Activated naive CD8-positive, alpha-beta T cell (primary cell): Measurements from ENCODE around the gene SMG1.

ENCODE experiments used
- H3K27ac Mint-ChIP-seq: one replicate; pipeline ENCODE4 v1.8.0; 2021; ENCODE audit warnings: mixed read lengths
- H3K27me3 Mint-ChIP-seq: one replicate; pipeline ENCODE4 v1.8.0; 2021; ENCODE audit warnings: mixed read lengths
- H3K36me3 Mint-ChIP-seq: one replicate; pipeline ENCODE4 v1.8.0; 2021; ENCODE audit warnings: mixed read lengths
- H3K4me1 Mint-ChIP-seq: one replicate; pipeline ENCODE4 v1.8.0; 2021; ENCODE audit warnings: low read depth, mixed read lengths
- H3K4me3 Mint-ChIP-seq: one replicate; pipeline ENCODE4 v1.8.0; 2021; ENCODE audit warnings: mild to moderate bottlenecking, mixed read lengths
- H3K9me3 Mint-ChIP-seq: one replicate; pipeline ENCODE4 v1.8.0; 2021; ENCODE audit warnings: low read depth, mixed read lengths

SMG1 gene

DNA sequence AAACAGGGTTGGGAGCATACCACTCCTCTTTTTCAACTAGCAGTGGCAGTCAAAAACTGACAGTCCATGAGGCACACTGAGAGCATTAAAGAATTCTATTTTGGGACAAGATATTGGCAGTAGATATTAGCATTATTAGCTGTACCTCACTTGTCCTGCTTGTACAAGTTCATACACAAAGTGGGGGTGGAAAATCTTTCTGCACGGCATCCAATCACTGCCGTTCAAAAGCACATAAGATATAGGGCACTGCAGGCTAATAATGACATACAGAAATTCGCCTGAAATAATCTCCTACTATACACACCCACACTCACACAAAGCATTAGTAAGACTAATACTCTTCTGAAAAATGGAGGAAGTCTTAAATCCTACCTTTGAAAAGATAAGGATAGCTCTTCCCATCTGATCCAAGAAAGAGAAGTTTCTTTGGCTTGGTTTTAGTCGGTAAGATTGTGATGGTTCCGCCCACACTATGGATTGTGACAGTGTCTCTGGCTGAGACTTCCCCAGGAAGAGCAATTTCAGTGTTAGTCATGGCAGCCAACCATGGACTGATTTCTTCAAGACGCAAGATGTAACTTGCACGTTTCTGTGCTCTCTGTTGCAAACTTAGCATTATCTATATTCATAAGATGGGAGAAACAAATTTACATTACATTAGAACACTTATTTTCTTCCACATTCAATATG lies 84.2 kb downstream of the SMG1 start:
- Mint-ChIP-seq H3K36me3 (peaks cover 11% of the 10 kb centered on the region), H3K27me3 (no peaks in the 10 kb centered on the region), H3K9me3 (no peaks in the 10 kb centered on the region), H3K4me1 (peaks cover 7% of the 10 kb centered on the region), H3K4me3 (no peak overlapping the region), H3K27ac (peak overlapping the region; percentile 46)

GRCh38 chr16:18839555-18839954 lies 86.7 kb downstream of the SMG1 start:
- Mint-ChIP-seq H3K27me3 (no peaks in the 10 kb centered on the region), H3K36me3 (peaks cover 20% of the 10 kb centered on the region), H3K4me3 (no peak overlapping the region), H3K27ac (no peak overlapping the region), H3K4me1 (peaks cover 12% of the 10 kb centered on the region), H3K9me3 (no peaks in the 10 kb centered on the region)

DNA sequence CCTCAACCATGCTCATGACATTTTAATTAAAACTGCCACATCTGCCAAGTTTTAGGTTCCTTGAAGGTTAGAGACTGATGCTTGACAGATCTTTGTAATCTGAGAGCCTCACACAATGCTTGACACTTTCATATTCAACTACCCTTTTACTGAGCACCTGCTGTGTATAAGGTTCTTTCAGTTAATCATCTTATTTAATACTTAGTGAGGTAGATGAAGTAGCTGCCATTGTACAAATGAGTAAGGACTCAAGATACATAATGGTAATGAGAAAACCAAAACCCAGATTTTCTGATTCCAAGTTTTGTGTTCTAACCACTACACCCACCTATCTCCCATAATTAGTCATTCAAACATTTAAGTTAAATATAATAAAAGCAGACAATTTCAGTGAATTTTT lies 89.5 kb downstream of the SMG1 start:
- Mint-ChIP-seq H3K4me1 (peaks cover 12% of the 10 kb centered on the region), H3K27me3 (no peaks in the 10 kb centered on the region), H3K36me3 (peaks cover 22% of the 10 kb centered on the region), H3K4me3 (no peak overlapping the region), H3K27ac (peak overlapping the region; percentile 84), H3K9me3 (no peaks in the 10 kb centered on the region)

DNA sequence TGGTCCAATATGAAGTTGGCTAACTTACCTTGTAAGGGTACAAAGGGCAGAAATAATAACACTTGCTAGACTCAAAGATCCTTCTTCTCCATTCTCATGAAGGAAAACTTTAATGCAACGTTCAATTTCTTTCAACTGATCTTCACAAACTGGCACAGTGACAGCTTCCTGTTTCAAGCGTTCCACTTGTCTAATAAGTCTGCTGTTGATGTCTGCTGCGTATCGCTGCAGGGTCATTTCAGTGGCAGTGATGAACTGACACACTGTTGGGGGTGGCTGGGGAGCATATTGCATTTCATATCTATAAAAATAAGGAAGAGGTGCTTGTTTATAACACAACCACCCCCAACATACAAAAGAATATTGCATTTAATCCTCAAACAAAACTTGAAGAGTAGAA lies 91.3 kb downstream of the SMG1 start:
- peaks cover 12% of the 10 kb centered on the region for H3K4me1 Mint-ChIP-seq
- no peak overlapping the region for H3K27ac Mint-ChIP-seq
- peaks cover 18% of the 10 kb centered on the region for H3K36me3 Mint-ChIP-seq
- H3K9me3 Mint-ChIP-seq: no peaks in the 10 kb centered on the region
- no peak overlapping the region for H3K4me3 Mint-ChIP-seq
- no peaks in the 10 kb centered on the region for H3K27me3 Mint-ChIP-seq

- Mint-ChIP-seq H3K9me3 (no peaks in the 10 kb centered on the region), H3K27me3 (no peaks in the 10 kb centered on the region), H3K4me1 (peaks cover 12% of the 10 kb centered on the region), H3K4me3 (no peak overlapping the region), H3K27ac (peak overlapping the region; percentile 0), H3K36me3 (peaks cover 20% of the 10 kb centered on the region)
These were observed 92.3 kb downstream of the SMG1 start for GRCh38 chr16:18833707-18834505.

DNA sequence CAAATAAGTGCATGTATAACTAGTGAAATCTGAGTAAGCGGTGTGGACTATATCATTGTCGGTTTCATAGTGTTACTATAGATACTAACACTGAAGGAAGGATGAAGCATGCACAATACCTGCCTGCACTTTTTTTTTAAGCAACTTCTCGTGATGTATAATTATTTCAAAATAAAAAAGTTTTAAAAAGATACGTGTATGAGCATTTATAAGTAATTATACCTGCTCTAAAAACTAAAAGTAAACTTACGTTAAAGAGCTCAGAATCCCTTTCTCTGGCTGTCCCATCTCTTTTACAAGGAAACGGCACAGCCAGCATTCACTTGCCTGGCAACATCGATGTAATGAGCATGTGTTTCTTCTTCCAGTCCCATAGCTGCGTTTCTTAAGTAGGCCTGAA lies 93.6 kb downstream of the SMG1 start:
- Mint-ChIP-seq H3K4me1 (peaks cover 10% of the 10 kb centered on the region), H3K9me3 (no peaks in the 10 kb centered on the region), H3K27ac (no peak overlapping the region), H3K27me3 (no peaks in the 10 kb centered on the region), H3K36me3 (peaks cover 19% of the 10 kb centered on the region), H3K4me3 (no peak overlapping the region)

GRCh38 chr16:18832006-18832405 lies 94.2 kb downstream of the SMG1 start:
- Mint-ChIP-seq H3K4me3 (no peak overlapping the region), H3K36me3 (peaks cover 19% of the 10 kb centered on the region), H3K4me1 (peaks cover 6% of the 10 kb centered on the region), H3K9me3 (no peaks in the 10 kb centered on the region), H3K27ac (no peak overlapping the region), H3K27me3 (no peaks in the 10 kb centered on the region)

GRCh38 chr16:18829251-18829650 lies 97.0 kb downstream of the SMG1 start:
- Mint-ChIP-seq H3K4me1 (no peaks in the 10 kb centered on the region), H3K36me3 (peaks cover 10% of the 10 kb centered on the region), H3K27me3 (no peaks in the 10 kb centered on the region), H3K4me3 (no peak overlapping the region), H3K9me3 (no peaks in the 10 kb centered on the region), H3K27ac (no peak overlapping the region)

GRCh38 chr16:18827890-18828289 lies 98.3 kb downstream of the SMG1 start:
- no peak overlapping the region for H3K27ac Mint-ChIP-seq
- H3K27me3 Mint-ChIP-seq: no peaks in the 10 kb centered on the region
- peaks cover 6% of the 10 kb centered on the region for H3K36me3 Mint-ChIP-seq
- no peaks in the 10 kb centered on the region for H3K9me3 Mint-ChIP-seq
- H3K4me1 Mint-ChIP-seq: no peaks in the 10 kb centered on the region
- no peak overlapping the region for H3K4me3 Mint-ChIP-seq

DNA sequence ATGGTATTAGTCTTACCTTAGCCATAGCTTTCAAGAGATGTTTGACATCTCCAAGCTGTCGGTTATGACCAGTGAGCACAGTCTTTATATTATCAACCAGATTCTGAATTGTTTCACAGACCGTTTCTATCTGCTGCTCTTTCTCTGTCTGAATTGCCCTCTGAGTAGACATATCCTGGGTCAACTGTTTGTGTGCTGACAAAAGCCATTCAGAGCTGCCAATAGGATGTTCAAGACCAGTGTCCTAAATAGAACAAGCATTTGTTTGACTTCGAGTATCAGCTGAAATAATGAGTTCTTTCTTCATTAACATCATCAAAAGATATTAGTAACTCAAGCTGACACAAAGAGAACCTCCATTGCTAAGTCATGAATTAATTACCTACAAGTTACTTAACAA lies 109.9 kb downstream of the SMG1 start:
- peak overlapping the region; percentile 41 for H3K27ac Mint-ChIP-seq
- H3K4me1 Mint-ChIP-seq: peaks cover 12% of the 10 kb centered on the region
- no peaks in the 10 kb centered on the region for H3K27me3 Mint-ChIP-seq
- peaks cover 17% of the 10 kb centered on the region for H3K36me3 Mint-ChIP-seq
- H3K9me3 Mint-ChIP-seq: no peaks in the 10 kb centered on the region
- no peak overlapping the region for H3K4me3 Mint-ChIP-seq

DNA sequence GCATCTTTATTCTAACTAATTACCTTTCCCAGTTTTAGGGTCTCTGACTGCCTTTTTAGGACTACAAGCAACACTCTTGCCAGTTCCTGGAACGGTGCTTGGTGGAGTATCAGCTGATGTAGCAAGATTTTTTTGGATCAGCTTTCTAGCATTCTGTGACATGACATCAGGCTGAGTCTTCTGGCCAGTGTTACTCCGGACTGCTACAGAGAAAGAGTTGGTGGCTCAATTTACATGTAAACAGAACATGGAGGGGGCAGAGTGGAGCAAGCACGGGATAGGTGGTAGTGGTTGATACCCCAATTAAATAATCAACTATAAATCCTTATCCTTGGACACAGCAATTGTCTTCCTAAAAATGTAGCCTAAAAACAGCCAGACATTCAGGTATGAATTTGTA lies 114.3 kb downstream of the SMG1 start:
- Mint-ChIP-seq H3K4me1 (no peaks in the 10 kb centered on the region), H3K9me3 (no peaks in the 10 kb centered on the region), H3K36me3 (peaks cover 15% of the 10 kb centered on the region), H3K4me3 (no peak overlapping the region), H3K27ac (no peak overlapping the region), H3K27me3 (no peaks in the 10 kb centered on the region)

GRCh38 chr16:18809165-18809564 lies 117.0 kb downstream of the SMG1 start:
- Mint-ChIP-seq H3K36me3 (peaks cover 13% of the 10 kb centered on the region), H3K4me1 (peaks cover 9% of the 10 kb centered on the region), H3K27ac (peak overlapping the region; percentile 22), H3K27me3 (no peaks in the 10 kb centered on the region), H3K9me3 (no peaks in the 10 kb centered on the region), H3K4me3 (no peak overlapping the region)

- H3K4me1 Mint-ChIP-seq: peaks cover 32% of the 10 kb centered on the region
- H3K36me3 Mint-ChIP-seq: peaks cover 5% of the 10 kb centered on the region
- H3K27ac Mint-ChIP-seq: peak overlapping the region; percentile 90
- no peaks in the 10 kb centered on the region for H3K27me3 Mint-ChIP-seq
- no peak overlapping the region for H3K4me3 Mint-ChIP-seq
- no peaks in the 10 kb centered on the region for H3K9me3 Mint-ChIP-seq
These were observed 120.9 kb downstream of the SMG1 start for GRCh38 chr16:18805257-18805773.

DNA sequence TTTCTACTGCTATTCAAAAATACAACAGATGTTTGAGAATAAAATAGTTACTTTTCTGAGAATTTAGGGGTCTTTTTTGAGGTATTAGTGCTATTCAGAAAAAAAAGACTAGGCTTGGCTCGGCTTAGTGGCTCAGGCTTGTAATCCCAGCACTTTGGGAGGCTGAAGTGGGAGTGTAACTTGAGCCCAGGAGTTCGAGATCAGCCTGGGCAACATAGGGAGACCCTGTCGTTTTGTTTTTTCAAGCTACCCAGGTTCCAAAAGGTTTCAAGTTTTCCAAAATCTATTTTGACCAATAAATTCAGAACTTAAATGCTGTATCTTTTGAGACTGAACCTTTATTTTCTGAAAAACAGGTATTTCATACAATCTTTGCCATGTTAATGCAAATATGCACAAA lies 121.7 kb downstream of the SMG1 start:
- Mint-ChIP-seq H3K4me3 (no peak overlapping the region), H3K27me3 (no peaks in the 10 kb centered on the region), H3K4me1 (peaks cover 40% of the 10 kb centered on the region), H3K9me3 (no peaks in the 10 kb centered on the region), H3K36me3 (peaks cover 5% of the 10 kb centered on the region), H3K27ac (peak overlapping the region; percentile 90)

DNA sequence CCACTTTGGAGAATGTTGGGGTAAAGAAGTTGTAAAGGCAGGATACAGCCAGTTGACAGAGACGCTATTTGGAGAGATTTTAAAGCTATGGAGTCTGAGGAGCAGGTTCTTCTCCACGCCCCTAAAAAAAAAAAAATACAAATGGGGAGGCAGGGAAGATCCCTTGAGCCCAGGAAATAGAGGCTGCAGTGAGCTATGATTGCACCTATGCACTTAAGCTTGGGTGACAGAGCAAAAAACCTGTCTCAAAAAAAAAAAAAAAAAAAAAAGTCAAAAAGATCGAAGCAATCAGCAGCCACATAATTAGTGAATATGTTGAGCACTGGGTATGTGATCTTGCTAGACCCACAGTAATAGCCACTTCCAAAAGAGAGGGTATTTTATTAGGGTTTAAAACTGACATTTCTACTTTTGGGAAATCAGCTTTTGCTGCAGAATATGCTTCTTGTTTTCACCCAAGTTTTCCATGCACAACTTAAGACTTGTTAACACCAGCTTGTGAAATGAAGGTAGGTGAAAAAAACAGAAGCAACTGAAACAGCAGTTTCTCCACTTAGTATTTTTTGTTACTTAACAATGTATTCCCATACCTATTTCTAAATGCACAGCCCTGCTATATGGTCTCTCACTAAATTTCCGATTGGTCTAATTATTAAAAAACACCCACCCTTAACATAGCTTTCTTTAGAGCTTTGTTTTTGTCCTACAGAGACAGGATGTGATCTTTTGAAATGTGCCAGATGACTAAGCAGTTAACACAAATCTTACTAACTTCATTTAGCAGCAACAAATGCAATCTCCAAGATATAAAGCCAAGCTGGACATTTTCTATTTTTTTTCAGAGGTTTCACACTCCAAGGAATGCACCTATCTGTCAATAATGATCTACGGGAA lies 122.4 kb downstream of the SMG1 start:
- no peaks in the 10 kb centered on the region for H3K9me3 Mint-ChIP-seq
- H3K27ac Mint-ChIP-seq: peak overlapping the region; percentile 90
- peak overlapping the region; percentile 47 for H3K4me3 Mint-ChIP-seq
- peaks cover 4% of the 10 kb centered on the region for H3K36me3 Mint-ChIP-seq
- no peaks in the 10 kb centered on the region for H3K27me3 Mint-ChIP-seq
- peaks cover 45% of the 10 kb centered on the region for H3K4me1 Mint-ChIP-seq
